K562 (cell line): ENCODE data around the gene GOLGA5. TPM values are rescaled to one million over a fixed set of nuclear protein-coding genes. Genes with fewer than 3 reads are reported as not detected.

Experiments
- ATF6 ChIP-seq: sonication (generic); formaldehyde crosslinking; IDR thresholded peaks from 2 replicates; pipeline ENCODE4 v1.4.0; 2020; ENCODE audit warnings: mild to moderate bottlenecking, missing genetic modification reagents
- CTCFL ChIP-seq: IDR thresholded peaks from 2 replicates; pipeline ENCODE4 v1.6.1; 2011; ENCODE audit warnings: borderline replicate concordance, low read depth, mild to moderate bottlenecking, moderate library complexity, low read length; ENCODE audit not compliant: insufficient read depth, poor library complexity, severe bottlenecking
- GMEB1 ChIP-seq: fragments of 250-450 bp; sonication (Bioruptor Pico); IDR thresholded peaks from 2 replicates; pipeline ENCODE4 v1.4.0; 2020; ENCODE audit warnings: mild to moderate bottlenecking
- L3MBTL2 ChIP-seq: fragments of 450-650 bp; IDR thresholded peaks from 2 replicates; pipeline ENCODE4 v1.6.1; 2016; ENCODE audit warnings: mild to moderate bottlenecking, moderate library complexity
- MAFF ChIP-seq: IDR thresholded peaks from 2 replicates; pipeline ENCODE4 v1.6.1; 2012; ENCODE audit warnings: low read length, improper control_type of control experiment
- NFRKB ChIP-seq: fragments of 450-650 bp; IDR thresholded peaks from 2 replicates; pipeline ENCODE4 v1.6.1; 2016; ENCODE audit warnings: low read depth
- NR2C2 ChIP-seq, 2 experiments: fragments of 200-800 bp in 1 of 2; sonication (Bioruptor generic) in 1 of 2; sonication (generic) in 1 of 2; formaldehyde crosslinking in 1 of 2; IDR thresholded peaks; 2 replicates each; pipeline versions ENCODE4 v1.6.1 to v1.8.0; 2016 to 2022; ENCODE audit warnings: mild to moderate bottlenecking in 1 of 2, missing compliant biosample characterization in 1 of 2, missing genetic modification characterization in 1 of 2, missing genetic modification reagents in 1 of 2
- PHF21A ChIP-seq: fragments of 450-650 bp; IDR thresholded peaks from 2 replicates; pipeline ENCODE4 v1.6.1; 2017; ENCODE audit warnings: low read depth, borderline replicate concordance
- SMAD1 ChIP-seq: fragments of 150-350 bp; IDR thresholded peaks from 2 replicates; pipeline ENCODE4 v1.6.1; 2014; ENCODE audit warnings: low read length, low read depth; ENCODE audit not compliant: partially characterized antibody
- SMAD3 ChIP-seq: fragments of 450-650 bp; formaldehyde crosslinking; conservative IDR thresholded peaks from 2 replicates; pipeline ENCODE4 v1.4.0; 2020; ENCODE audit warnings: mild to moderate bottlenecking
- TCF3 ChIP-seq: sonication (generic); formaldehyde crosslinking; IDR thresholded peaks from 2 replicates; pipeline ENCODE4 v1.4.0; 2020; ENCODE audit warnings: mild to moderate bottlenecking, missing genetic modification reagents
- polyA plus RNA-seq, 8 experiments: library from polyadenylated mRNA; depleted of rRNA in 4 of 8; stranded (reverse) in 5 of 8; unstranded in 3 of 8; fragments of >200 nt; fragmentation: Nextera tagmentation in 2 of 8; fragmentation: Illumina TruSeq in 1 of 8; extraction: Ambion mirVana in 2 of 8; extraction: Trizol in 1 of 8; gene quantifications; 2 replicates each; pipeline versions ENCODE4 v1.2.1 to v1.2.3, GENCODE V29; 2011 to 2014; ENCODE audit warnings: inconsistent platforms in 1 of 8, missing spikeins in 1 of 8
- total RNA-seq, 7 experiments: library from RNA; depleted of rRNA in 6 of 7; stranded (reverse); fragments of >200 nt in 6 of 7; fragmentation: Illumina TruSeq in 2 of 7; extraction: Trizol in 2 of 7; gene quantifications; 2 replicates each; pipeline versions ENCODE4 v1.2.1 to v1.2.3, GENCODE V29; 2011 to 2021; ENCODE audit warnings: low replicate concordance in 1 of 7

The GOLGA5 gene
- total and polyA plus RNA-seq, 9 of the 15 experiments (the other 6 are each of a cell fraction or from before 2014, with no cell fraction given) = 5.7 to 19.6 (median 12.7) TPM

- no peak for TF ChIP-seq NR2C2 (CRISPR knock-in tag; IDR thresholded peaks at IDR 0.05)
- TF ChIP-seq NR2C2 (tag; IDR thresholded peaks at IDR 0.05) = no peak
- TF ChIP-seq TCF3 (CRISPR knock-in tag) = no peak
- TF ChIP-seq SMAD3 (CRISPR knock-in tag) = no peak
- peak; percentile 82 for TF ChIP-seq PHF21A
- TF ChIP-seq ATF6 = no peak
- no peak for TF ChIP-seq MAFF
- peak; percentile 79 for TF ChIP-seq L3MBTL2
- no peak for TF ChIP-seq GMEB1 (CRISPR knock-in tag)
- no peak for TF ChIP-seq NFRKB
- TF ChIP-seq SMAD1 = no peak
- TF ChIP-seq CTCFL = no peak
These were observed 45.7 kb upstream of the GOLGA5 start, which contains the start of gene LGMN (continued) for GRCh38 chr14:92748259-92749016.
